Activated CD4-positive, CD25-positive, alpha-beta regulatory T cell treated with anti-CD3 and anti-CD28 coated beads, Interleukin-2, amount 50 U/mL, for 72 hours (primary cell): ENCODE data around the gene COL4A4.

ENCODE experiments used
- DNase-seq: peaks from one replicate; pipeline ENCODE4 v3.0.0; 2021

Gene COL4A4

GRCh38 chr2:227029426-227030105, 134.4 kb downstream of the COL4A4 start:
- DNase-seq = no peak

GRCh38 chr2:227025510-227025909, 138.5 kb downstream of the COL4A4 start:
- no peak for DNase-seq

GRCh38 chr2:227022608-227023007, 141.4 kb downstream of the COL4A4 start:
- no peak for DNase-seq

- no peak for DNase-seq
These were observed 143.6 kb downstream of the COL4A4 start for GRCh38 chr2:227020416-227020815.

GRCh38 chr2:227016894-227017293, 147.1 kb downstream of the COL4A4 start:
- DNase-seq = no peak

GRCh38 chr2:227013881-227014280, 150.1 kb downstream of the COL4A4 start:
- DNase-seq = no peak

- DNase-seq = no peak
These were observed 150.7 kb downstream of the COL4A4 start for GRCh38 chr2:227013330-227013729.

- no peak for DNase-seq
These were observed 153.6 kb downstream of the COL4A4 start for GRCh38 chr2:227010433-227010832.

DNA sequence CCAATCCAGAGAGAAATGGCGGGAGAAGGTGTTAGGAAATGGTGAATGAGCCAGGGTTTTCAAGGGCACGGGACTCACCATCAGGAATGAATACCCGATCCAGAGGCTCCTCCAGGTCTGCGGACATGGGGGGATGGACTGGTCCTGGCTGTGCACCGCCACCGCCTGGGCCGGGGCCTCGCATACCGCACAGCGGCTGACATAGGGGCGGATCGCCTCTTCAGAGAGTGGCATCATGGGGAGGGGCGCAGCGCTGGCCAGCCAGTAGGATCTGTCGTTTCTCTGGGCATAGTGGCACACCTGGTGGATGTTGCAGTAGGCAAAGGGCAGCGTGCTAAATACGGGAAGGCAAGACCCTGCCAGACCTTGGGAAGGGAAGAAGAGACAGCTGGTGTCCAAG, 156.1 kb downstream of the COL4A4 start:
- DNase-seq = no peak

DNA sequence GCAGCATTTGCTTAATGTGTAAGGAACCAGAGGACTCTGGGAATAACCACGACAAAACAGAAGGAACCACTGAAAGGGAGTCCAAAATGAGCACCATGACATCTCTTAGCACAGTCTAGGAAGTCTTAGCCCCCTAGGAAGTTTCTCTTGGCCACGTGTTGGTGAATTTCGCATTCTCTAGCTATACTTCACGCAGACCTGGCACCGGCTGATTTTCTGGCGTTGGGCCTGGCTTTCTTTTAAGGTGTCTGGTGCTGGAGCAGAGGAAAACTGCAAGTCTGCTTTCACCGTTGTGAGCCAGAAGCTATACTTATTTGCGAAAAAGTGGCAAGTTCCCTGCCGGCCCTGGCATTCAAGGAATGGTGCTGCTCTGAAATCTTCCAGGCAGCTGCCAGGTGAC, 156.9 kb downstream of the COL4A4 start:
- DNase-seq = no peak

GRCh38 chr2:227006189-227006897, 157.7 kb downstream of the COL4A4 start:
- no peak for DNase-seq

- no peak for DNase-seq
These were observed 159.5 kb downstream of the COL4A4 start for GRCh38 chr2:227004482-227004881.

GRCh38 chr2:227000123-227000522, 163.9 kb downstream of the COL4A4 start:
- DNase-seq = no peak

GRCh38 chr2:226999661-227000060, 164.3 kb downstream of the COL4A4 start:
- DNase-seq = no peak

GRCh38 chr2:226995625-226996041, 168.4 kb downstream of the COL4A4 start:
- DNase-seq = no peak

- DNase-seq = no peak
These were observed 169.2 kb downstream of the COL4A4 start for GRCh38 chr2:226994775-226995174.

DNA sequence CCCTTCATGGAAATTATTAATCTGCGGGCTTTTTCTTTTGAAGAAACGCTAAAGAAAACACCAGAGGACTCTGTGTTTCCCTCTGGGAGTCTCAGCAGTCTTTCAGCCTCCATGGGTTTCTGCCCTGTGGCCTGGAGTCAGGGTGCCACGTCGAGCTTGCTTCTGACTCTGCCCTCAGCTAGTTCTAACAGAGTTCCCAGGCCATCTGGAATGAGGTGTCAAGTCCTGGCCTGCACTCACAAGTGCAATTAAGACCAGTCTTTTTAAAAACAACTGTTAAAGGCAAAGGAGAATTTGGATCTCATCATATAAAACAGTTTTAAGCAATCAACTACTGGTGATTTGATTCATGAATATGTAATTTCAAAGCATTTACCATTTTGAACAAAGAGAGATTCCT, 170.8 kb downstream of the COL4A4 start:
- DNase-seq = no peak

DNA sequence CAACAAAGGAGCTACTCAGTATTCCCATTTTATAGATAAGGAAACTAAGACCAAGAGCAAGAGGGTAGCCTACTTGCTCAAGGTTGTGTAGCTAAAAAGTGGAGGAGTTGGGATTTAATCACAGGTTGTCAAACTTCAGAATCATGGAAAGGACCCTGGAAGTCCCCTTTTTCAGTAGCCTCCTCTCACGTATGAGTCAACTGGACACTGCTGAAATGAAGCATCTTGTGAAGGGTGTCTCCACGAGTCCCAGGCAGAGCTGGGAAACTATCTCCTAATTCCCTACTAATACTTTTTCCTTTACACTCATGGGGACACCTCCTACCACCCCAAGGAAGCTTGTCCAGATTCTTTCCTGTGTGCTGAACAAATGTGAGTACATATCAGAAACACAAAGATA, 172.3 kb downstream of the COL4A4 start:
- no peak for DNase-seq

DNA sequence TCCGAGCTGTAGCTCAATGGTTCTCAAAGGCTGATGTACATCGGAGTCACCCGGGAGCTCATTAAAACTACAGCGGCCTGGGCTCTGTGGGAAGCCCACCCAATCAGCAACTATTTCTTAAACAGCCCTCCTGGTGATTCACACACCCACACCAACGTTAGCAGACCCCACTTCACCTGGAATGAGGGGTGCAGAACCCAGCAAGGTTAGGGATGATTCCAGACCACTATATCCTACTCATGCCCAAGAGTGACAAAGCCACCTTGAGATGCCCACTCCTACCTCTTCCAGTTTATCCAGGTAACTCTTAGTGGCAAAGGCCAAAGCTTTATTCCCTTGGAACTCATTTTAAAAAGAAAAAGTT, 178.4 kb downstream of the COL4A4 start:
- no peak for DNase-seq

DNA sequence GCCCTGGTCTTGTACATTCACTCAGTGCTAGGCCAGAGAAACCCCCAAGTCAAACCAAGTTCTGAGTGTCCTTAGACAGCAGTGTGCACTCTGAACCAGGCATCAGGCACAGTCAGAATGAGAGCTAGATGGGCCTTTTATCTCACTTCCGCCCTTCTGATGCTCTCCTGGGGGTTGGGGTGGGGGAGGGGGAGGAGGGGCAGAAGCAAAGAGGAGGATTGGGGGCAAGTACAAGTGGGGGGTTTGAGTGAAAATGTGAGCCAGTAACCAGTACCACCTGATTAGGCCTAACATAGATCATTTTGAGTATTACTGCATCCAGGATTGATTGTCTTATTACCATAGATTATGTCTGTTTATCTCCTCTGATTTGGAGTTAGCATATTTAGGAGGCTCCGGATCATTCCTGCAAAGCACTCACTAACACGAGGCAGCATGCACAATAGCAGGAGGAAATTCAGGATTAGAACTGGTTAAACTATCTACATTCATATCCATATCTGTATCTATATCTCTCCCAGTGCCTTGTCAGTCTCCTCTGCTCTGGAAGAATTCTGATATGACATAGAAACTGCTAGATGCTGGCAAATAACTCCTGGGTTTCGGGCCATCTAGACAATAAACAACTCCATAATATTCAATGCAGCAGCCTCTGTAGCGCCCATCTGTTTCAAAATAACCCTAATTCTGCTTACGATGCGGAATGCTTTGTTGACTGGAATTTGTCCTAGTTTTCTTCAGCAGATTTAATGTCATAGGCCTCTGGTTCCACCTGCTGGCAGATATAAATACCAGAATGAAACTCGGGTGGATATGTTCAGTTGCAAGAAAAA, 179.0 kb downstream of the COL4A4 start:
- no peak for DNase-seq

DNA sequence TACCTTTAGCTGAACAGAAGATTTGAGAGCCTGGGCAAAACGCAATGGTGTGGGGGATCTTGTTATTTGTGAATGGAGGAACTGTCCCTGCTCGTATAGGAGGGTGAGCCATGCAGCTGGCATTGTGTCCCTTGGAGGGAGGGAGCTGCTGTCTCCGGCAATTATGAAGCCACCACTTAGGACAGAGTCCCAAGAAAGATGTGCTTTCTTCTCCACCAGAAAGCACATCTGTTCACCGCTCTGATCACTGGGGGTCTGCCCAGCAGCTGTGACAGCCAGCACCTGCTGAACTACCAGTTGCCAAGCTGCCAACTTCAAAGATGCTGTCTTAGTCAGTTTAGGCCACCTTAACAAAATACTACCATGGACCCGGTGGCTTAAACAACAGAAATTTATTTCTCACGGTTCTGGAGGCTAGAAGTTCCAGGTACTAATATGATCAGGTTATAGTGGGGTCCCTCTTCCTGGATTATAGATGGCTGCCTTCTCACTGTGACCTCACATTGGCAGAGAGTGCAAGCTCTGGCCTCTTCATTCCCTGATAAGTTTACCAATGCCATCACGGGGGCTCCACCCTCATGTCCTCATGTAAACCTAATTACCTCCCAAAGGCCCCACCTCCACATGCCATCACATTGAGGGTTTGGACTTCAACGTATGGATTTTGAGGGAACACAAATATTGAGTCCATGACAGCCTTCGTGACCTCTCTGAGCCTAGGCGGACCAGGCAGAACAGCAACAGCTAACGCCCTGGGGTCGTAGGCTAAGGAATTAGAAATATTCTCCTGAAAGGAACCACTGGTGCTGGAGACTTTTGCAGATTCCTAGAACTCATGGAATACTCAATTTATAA, 179.9 kb downstream of the COL4A4 start:
- DNase-seq = no peak

- DNase-seq = no peak
These were observed 182.1 kb downstream of the COL4A4 start for GRCh38 chr2:226981791-226982326.

- DNase-seq = no peak
These were observed 185.0 kb downstream of the COL4A4 start for GRCh38 chr2:226979004-226979403.
